Panc1 (cell line): Measurements from ENCODE around the gene IQCH. TPM values are rescaled to one million over a fixed set of nuclear protein-coding genes. Genes with fewer than 3 reads are reported as not detected.
"Not testable (repeated sequence)": the region's sequence is repeated elsewhere in the genome, so short reads cannot be mapped to it uniquely, and the experiment has no call there.

ENCODE experiments used
- ATAC-seq: fragments of 200-7000 bp; cut with Tn5 transposase; 2 replicates; pipeline ENCODE4 v1.9.1; 2020; ENCODE audit warnings: mild to moderate bottlenecking, moderate library complexity
- BruUV-seq: library from RNA; stranded (reverse); fragments of 400-500 nt; replicated peaks from 2 replicates; lab custom pipeline; 2021; lab: Mats Ljungman, UMichigan
- CTCF ChIA-PET: fragments of 300-600 bp; sonication (Branson Sonifier 250); formaldehyde crosslinking; loops from one replicate; lab custom pipeline; 2022; ENCODE audit warnings: antibody characterized with exemption; lab: Charles Lee
- POLR2A ChIA-PET: fragments of 300-600 bp; sonication (Branson Sonifier 250); formaldehyde crosslinking; loops from one replicate; lab custom pipeline; 2022; ENCODE audit warnings: antibody characterized with exemption; lab: Charles Lee
- DNase-seq: peaks from one replicate; pipeline ENCODE4 v3.0.0-alpha.2; 2010; ENCODE audit warnings: low read depth, low spot score
- H3K27ac ChIP-seq: 2 replicates; pipeline ENCODE4 v1.5.1; 2011; ENCODE audit warnings: mild to moderate bottlenecking, low read length, inconsistent platforms
- H3K27me3 ChIP-seq: fragments of 200-500 bp; sonication (Bioruptor generic); 2 replicates; pipeline ENCODE4 v1.6.0; 2014; ENCODE audit warnings: low read length, inconsistent platforms; ENCODE audit not compliant: control insufficient read depth, insufficient read depth
- H3K36me3 ChIP-seq: fragments of 200-500 bp; sonication (Bioruptor generic); 2 replicates; pipeline ENCODE4 v1.5.1; 2014; ENCODE audit warnings: inconsistent platforms, mild to moderate bottlenecking, low read length, moderate library complexity; ENCODE audit not compliant: control insufficient read depth, insufficient read depth
- H3K4me1 ChIP-seq: 2 replicates; pipeline ENCODE4 v1.5.1; 2011; ENCODE audit warnings: inconsistent platforms, mild to moderate bottlenecking, low read length, moderate library complexity; ENCODE audit not compliant: control insufficient read depth, insufficient read depth
- H3K4me3 ChIP-seq, 2 experiments: 2 replicates each; pipeline ENCODE4 v1.5.1; 2011 to 2012; ENCODE audit warnings: low read depth in 2 of 2, low read length in 2 of 2, mild to moderate bottlenecking in 2 of 2, inconsistent platforms in 1 of 2, moderate library complexity in 1 of 2
- H3K9me3 ChIP-seq: fragments of 200-500 bp; sonication (Bioruptor generic); 2 replicates; pipeline ENCODE4 v1.5.1; 2014; ENCODE audit warnings: low read depth, mild to moderate bottlenecking, inconsistent platforms, low read length, moderate library complexity; ENCODE audit not compliant: control insufficient read depth, insufficient read depth
- POLR2AphosphoS5 ChIP-seq: IDR thresholded peaks from 2 replicates; pipeline ENCODE4 v1.6.1; 2012; ENCODE audit warnings: mild to moderate bottlenecking, low read depth, low read length, moderate library complexity
- SIN3A ChIP-seq: IDR thresholded peaks from 2 replicates; pipeline ENCODE4 v1.6.1; 2012; ENCODE audit warnings: low read depth, mild to moderate bottlenecking, low read length, moderate library complexity, borderline replicate concordance; ENCODE audit not compliant: insufficient read depth
- TCF7L2 ChIP-seq: IDR thresholded peaks from 2 replicates; pipeline ENCODE4 v1.6.1; 2011; ENCODE audit warnings: mild to moderate bottlenecking, low read depth, low read length, inconsistent platforms
- in situ Hi-C: cut with HindIII; loops from 2 replicates; pipeline ENCODE4 v1.10.0; 2016; ENCODE audit warnings: low sequenced_read_pairs, low pct_unique_long_range_greater_than_20kb
- intact Hi-C: fragments of 100-400 bp; cut with micrococcal nuclease; formaldehyde crosslinking; loops from one replicate; pipeline ENCODE4 v1.10.0; 2022; ENCODE audit not compliant: unreplicated experiment
- total RNA-seq: library from RNA; stranded (reverse); gene quantifications from one replicate; pipeline ENCODE4 v1.2.1, GENCODE V29; 2021; ENCODE audit not compliant: unreplicated experiment
- TF ChIP-seq, protein P1 (sequence below): fragments of 450-650 bp; IDR thresholded peaks from 2 replicates; pipeline ENCODE4 v1.5.1; 2017; ENCODE audit warnings: mild to moderate bottlenecking
- TF ChIP-seq, protein P2 (sequence below), 2 experiments: IDR thresholded peaks; 2 replicates each; pipeline ENCODE4 v1.6.1; 2011 to 2012; ENCODE audit warnings: low read depth in 2 of 2, control low read depth in 1 of 2, low read length in 1 of 2, mild to moderate bottlenecking in 1 of 2, moderate library complexity in 1 of 2; ENCODE audit not compliant: insufficient read depth in 1 of 2

IQCH gene
- total RNA-seq, 1 experiment from 2014 or later, result 3.9 TPM

- Histone ChIP-seq H3K27ac (no peak overlapping the region), H3K36me3 (no peaks in the 10 kb centered on the region), H3K27me3 (no peaks in the 10 kb centered on the region), H3K4me3 (no peak overlapping the region), H3K9me3 (no peaks in the 10 kb centered on the region), H3K4me1 (no peaks in the 10 kb centered on the region)
- intact Hi-C loops (no loop called here), in situ Hi-C loops (no loop called here)
- DNase-seq (no peak), ATAC-seq (no peak)
- ChIA-PET POLR2A (no interaction called here), CTCF (no interaction called here)
- TF ChIP-seq SIN3A, result no peak
- BruUV-seq, result no TSS peak
Measured at GRCh38 chr15:67444100-67444499, 189.5 kb downstream of the IQCH start.

- no TSS peak for BruUV-seq
- CTCF ChIA-PET, result no interaction called here
- Histone ChIP-seq H3K9me3 (no peaks in the 10 kb centered on the region), H3K36me3 (no peaks in the 10 kb centered on the region), H3K4me1 (no peaks in the 10 kb centered on the region), H3K4me3 (no peak overlapping the region), H3K27ac (no peak overlapping the region), H3K27me3 (no peaks in the 10 kb centered on the region)
- DNase-seq (no peak), ATAC-seq (no peak)
- POLR2A ChIA-PET, result no interaction called here
- TF ChIP-seq, protein P1, sequence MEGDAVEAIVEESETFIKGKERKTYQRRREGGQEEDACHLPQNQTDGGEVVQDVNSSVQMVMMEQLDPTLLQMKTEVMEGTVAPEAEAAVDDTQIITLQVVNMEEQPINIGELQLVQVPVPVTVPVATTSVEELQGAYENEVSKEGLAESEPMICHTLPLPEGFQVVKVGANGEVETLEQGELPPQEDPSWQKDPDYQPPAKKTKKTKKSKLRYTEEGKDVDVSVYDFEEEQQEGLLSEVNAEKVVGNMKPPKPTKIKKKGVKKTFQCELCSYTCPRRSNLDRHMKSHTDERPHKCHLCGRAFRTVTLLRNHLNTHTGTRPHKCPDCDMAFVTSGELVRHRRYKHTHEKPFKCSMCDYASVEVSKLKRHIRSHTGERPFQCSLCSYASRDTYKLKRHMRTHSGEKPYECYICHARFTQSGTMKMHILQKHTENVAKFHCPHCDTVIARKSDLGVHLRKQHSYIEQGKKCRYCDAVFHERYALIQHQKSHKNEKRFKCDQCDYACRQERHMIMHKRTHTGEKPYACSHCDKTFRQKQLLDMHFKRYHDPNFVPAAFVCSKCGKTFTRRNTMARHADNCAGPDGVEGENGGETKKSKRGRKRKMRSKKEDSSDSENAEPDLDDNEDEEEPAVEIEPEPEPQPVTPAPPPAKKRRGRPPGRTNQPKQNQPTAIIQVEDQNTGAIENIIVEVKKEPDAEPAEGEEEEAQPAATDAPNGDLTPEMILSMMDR, result no peak
- TF ChIP-seq, protein P2, sequence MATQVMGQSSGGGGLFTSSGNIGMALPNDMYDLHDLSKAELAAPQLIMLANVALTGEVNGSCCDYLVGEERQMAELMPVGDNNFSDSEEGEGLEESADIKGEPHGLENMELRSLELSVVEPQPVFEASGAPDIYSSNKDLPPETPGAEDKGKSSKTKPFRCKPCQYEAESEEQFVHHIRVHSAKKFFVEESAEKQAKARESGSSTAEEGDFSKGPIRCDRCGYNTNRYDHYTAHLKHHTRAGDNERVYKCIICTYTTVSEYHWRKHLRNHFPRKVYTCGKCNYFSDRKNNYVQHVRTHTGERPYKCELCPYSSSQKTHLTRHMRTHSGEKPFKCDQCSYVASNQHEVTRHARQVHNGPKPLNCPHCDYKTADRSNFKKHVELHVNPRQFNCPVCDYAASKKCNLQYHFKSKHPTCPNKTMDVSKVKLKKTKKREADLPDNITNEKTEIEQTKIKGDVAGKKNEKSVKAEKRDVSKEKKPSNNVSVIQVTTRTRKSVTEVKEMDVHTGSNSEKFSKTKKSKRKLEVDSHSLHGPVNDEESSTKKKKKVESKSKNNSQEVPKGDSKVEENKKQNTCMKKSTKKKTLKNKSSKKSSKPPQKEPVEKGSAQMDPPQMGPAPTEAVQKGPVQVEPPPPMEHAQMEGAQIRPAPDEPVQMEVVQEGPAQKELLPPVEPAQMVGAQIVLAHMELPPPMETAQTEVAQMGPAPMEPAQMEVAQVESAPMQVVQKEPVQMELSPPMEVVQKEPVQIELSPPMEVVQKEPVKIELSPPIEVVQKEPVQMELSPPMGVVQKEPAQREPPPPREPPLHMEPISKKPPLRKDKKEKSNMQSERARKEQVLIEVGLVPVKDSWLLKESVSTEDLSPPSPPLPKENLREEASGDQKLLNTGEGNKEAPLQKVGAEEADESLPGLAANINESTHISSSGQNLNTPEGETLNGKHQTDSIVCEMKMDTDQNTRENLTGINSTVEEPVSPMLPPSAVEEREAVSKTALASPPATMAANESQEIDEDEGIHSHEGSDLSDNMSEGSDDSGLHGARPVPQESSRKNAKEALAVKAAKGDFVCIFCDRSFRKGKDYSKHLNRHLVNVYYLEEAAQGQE (IDR thresholded peaks at IDR 0.05; ENCODE audit: insufficient read depth in 1 of 2, low read depth in 2 of 2, low read length in 1 of 2), result no peak
- TF ChIP-seq SIN3A, result no peak
- no peak for TF ChIP-seq POLR2AphosphoS5
- no peak for TF ChIP-seq TCF7L2
- in situ Hi-C loops, result no loop called here
- intact Hi-C loops, result no loop called here
Measured at GRCh38 chr15:67446449-67446848, 191.9 kb downstream of the IQCH start.

- POLR2A ChIA-PET, H3K36me3 ChIP-seq, ATAC-seq, BruUV-seq, CTCF ChIA-PET, intact Hi-C loops, in situ Hi-C loops, H3K9me3 ChIP-seq, DNase-seq, H3K4me3 ChIP-seq, H3K4me1 ChIP-seq, H3K27ac ChIP-seq, H3K27me3 ChIP-seq: not testable (repeated sequence)
Measured at GRCh38 chr15:67448372-67448771, 193.8 kb downstream of the IQCH start.

DNA sequence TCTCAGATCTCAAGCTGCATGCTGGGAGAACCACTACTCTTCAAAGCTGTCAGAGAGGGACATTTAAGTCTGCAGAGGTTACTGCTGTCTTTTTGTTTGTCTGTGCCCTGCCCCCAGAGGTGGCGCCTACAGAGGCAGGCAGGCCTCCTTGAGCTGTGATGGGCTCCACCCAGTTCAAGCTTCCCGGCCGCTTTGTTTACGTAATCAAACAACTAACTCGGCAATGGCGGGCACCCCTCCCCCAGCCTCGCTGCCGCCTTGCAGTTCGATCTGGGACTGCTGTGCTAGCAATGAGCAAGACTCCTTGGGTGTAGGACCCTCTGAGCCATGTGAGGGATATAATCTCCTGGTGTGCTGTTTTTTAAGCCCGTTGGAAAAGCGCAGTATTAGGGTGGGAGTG, 199.1 kb downstream of the IQCH start:
- in situ Hi-C loops, CTCF ChIA-PET, intact Hi-C loops: not testable (repeated sequence)

More for the DNA sequence above, 199.1 kb downstream of the IQCH start:
- BruUV-seq, ATAC-seq, H3K27ac ChIP-seq, H3K27me3 ChIP-seq, POLR2A ChIA-PET, H3K36me3 ChIP-seq, DNase-seq, H3K9me3 ChIP-seq, H3K4me1 ChIP-seq, H3K4me3 ChIP-seq: not testable (repeated sequence)
